NCI-H345 treated with DMSO at 0.1 percent for 48 hours (cell line): ENCODE measurements around the gene REEP1.

Experiments
- DNase-seq: peaks from one replicate; lab custom pipeline; 2025; ENCODE audit not compliant: unreplicated experiment; lab: John Stamatoyannopoulos, UW

REEP1 gene

DNA sequence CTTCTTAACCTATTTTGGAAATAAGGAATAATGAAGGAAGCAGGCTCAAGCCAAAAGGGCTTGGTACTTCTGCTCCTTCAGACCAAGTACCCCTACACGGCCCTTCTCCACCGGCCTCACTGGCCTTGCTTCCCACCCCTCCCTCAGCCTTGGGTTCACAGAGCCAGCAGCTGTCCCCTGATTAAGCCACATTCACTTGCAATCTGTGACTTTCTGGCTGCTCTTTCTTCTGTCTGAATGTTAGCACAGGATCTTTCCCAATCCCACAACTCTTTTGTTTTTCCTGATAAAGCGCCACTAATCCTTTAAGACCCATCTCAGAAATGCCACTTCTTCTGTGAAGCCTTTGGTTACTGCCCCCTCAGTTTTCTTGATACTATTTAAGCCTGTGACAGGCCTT, 52.4 kb downstream of the REEP1 start:
- no peak for DNase-seq

DNA sequence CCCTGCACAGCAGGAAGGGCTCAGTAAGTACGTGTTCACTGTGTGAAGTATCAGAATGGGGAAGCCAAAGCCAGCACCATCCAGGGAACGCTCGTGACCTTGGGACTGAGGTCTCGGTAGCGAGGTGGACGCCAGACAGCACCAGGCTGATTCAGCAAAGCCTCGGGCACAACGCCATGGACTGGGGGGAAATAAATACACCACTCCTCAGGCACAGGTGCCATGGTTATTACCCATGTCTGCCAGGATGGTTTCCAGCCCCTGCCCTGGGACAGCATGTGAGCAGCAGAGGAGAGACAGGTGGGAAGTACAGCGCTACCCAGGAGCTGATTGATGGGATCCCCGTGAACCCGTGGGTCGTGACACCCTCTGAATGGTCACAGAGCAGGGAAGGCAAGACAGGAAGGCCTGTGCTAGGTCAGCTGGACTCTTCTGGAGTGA, 53.0 kb downstream of the REEP1 start:
- no peak for DNase-seq

DNA sequence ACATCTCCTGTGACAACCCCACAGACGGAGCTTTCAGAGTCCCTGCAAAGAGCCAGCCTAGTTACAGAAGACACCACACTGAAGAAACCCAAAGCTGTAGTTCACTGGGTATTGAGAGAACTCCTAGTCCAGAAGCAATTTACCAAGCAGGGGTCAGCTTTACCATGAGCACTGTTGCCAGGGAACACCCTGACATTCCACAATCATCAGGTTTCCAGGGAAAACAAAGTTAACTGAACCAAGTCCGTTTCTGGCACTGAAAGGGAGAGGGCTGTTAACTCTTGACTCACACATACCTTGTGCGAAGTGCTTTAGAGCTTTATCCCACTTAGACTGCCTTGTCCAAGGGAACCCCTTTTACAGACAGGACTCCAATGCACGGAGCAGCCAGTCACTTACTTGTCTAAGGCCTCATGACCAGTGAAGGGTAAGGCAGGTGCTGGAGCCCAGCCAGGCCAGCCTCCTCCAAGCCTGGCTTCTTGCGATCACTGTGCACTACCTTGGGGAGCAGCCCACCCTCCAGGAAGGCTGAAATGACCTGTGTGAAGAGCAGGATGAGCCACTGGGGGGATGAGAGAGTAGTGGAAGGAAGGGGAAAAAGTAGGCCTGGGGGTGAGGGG, 53.9 kb downstream of the REEP1 start:
- no peak for DNase-seq

- DNase-seq: no peak
These were observed 56.2 kb downstream of the REEP1 start for GRCh38 chr2:86281066-86281700.

GRCh38 chr2:86280191-86280667, 57.2 kb downstream of the REEP1 start:
- no peak for DNase-seq

DNA sequence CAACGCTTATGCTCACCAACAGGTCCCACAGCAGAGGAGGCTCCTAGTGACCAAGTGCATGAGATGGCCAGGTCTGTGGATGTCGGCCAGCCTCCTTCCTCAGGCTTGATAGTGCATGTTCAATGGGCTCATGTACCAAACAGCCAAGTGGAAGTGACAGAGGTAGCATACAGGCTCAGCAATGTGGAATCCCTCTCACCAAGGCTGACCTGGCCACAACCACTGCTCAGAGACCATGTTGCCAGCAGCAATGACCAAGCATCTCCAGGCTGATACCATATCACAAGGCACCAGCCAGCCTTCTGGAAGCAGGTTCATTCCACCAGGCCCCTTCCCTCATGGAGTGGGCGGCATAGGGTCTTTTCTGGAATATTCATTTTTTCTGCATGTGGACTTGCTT, 61.5 kb downstream of the REEP1 start:
- no peak for DNase-seq

GRCh38 chr2:86275384-86275799, 62.0 kb downstream of the REEP1 start:
- DNase-seq: no peak

DNA sequence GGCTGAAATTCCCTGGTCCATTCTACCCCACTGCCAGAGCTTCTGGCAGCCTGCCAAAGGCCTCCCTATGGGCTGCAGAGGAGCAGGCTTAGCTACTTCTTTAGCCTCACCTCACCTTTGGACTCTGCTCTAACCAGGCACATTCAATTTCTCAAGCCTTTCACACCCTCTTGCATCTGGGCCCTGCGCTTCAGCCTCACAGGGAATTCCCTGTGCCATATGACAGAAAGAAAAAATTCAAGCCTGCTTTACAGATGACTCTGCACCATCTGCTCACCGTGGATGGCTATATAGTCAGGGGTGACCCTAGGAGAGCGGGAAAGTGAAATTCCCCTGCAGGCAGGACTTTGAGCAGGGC, 62.5 kb downstream of the REEP1 start:
- no peak for DNase-seq

- no peak for DNase-seq
These were observed 63.0 kb downstream of the REEP1 start for GRCh38 chr2:86274265-86274917.

DNA sequence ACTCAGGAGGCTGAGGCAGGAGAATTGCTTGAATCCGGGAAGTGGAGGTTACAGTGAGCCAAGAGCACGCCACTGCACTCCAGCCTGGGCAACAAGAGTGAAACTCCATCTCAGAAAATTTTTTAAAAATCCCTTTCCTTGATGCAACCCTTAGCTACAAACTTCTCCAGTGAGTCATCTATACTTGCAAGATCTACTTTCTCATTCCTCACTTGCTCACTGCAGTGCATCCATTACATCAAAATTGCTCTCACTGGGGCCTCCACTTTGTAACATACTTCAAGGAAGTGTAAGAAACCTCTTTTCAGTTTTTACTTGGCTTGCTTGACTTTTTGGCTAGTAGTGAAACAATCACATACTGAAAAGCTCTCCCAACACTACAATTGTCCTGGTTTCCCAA, 65.3 kb downstream of the REEP1 start:
- DNase-seq: no peak

GRCh38 chr2:86271248-86271647, 66.2 kb downstream of the REEP1 start:
- no peak for DNase-seq

DNA sequence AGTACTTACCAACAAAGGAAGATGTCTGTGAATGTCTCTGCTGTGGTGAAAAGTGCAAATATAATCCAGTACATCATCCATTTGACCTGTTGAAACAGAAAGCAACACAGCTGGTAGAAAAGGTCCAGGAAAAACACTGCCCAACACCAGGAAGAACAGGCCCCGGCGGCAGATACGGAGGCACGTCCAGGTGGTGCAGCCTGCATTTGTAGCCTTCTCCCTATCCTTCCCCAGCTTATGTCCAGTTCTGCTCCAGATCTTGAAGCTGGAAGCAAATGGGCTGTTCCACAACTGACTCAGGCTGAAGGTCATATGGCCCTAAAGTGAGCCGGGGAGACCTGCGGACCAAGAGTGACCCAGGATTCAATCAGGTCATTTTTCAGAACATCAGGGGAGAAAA, 73.5 kb downstream of the REEP1 start:
- DNase-seq: no peak

GRCh38 chr2:86260978-86261377, 76.4 kb downstream of the REEP1 start:
- no peak for DNase-seq

DNA sequence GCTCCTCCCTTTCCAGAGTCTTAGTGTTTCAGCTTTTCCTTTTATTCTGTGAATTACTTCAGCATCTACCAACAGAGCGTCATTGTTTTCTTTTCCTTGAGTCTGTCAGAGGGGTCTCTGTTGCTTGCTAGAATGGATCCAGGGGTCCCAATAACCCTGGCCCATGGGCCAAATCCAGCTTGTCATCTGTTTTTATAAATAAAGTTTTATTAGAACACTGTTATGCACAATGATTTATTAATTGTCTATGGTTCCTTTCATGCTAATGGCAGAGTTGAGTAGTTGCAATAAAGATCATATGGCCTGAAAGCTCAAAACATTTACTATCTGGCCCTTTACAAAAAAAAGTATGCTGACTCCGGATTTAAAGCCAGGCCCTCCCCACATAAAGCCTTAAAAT, 79.3 kb downstream of the REEP1 start:
- DNase-seq: no peak

- no peak for DNase-seq
These were observed 80.4 kb downstream of the REEP1 start for GRCh38 chr2:86256982-86257381.

- DNase-seq: no peak
These were observed 81.1 kb downstream of the REEP1 start for GRCh38 chr2:86256300-86256699.

DNA sequence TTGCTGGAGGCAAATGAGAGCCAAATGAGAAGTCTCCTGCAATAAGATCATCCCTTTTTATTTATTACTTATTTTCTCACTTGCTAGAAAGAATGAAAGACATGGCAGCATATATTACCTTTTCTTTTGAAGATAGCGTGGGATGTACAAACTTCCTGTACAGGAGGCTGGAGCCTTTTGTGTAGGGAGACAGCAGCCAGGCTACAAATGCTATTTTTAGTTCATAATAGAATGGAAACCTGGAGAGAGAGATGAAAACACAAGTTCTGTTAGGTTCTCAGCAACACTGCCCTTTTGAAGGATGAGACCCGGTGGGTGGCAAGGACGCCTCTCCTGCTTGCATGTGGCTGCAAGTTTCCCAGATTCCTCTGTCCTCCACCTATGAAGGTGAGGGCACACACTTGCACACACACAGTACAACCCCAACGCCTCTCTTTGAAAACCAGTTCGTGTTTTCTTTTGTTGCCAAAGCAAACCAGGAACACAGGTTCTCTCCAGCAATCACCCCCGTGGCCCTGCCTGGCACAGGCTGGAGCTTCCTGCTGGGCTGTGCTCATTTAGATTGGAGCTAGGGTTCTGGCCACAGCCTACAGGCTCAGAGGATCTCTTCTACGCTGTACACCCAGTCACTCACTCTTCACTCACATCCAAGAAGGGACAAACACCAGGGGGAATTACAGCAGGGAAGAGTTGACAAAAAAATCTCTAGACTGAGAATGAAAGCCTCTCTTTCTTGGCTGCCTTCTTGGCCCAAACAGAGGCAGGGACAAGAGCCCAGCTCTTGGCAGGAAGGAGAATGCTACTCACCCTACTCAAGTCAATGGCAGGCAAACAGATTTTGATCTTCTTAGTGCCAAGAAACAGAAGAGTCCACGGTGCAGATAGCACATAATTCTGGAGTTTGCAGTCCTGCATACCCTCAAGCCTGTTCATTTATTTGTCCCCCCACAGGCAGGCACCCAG, 82.6 kb downstream of the REEP1 start:
- DNase-seq: peak; percentile 23

DNA sequence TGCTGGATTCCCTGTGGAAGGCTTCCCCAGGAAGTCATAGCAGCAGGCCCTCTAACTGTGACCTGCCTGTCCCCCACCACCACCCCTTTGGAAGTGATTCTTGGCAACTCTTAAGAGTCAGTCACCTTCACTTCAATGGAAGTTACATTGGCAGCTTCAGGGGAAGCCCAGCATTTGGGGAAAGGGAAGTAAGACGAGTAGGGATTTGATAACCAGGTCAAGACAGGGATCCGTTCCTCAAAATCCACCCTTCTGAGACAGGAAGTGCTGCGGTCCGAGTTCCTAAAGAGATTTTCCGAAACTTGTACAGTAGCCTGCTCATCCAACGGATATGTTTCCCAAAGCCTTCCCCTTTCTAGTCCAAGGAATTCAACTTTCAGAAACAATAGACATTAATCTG, 84.0 kb downstream of the REEP1 start:
- no peak for DNase-seq

GRCh38 chr2:86251840-86252266, 85.6 kb downstream of the REEP1 start:
- peak; percentile 35 for DNase-seq

- DNase-seq: peak; percentile 9
These were observed 87.6 kb downstream of the REEP1 start for GRCh38 chr2:86249579-86250391.
